Inflammatory macrophage (primary cell): Measurements from ENCODE around the gene PDE4A.
"Not testable (repeated sequence)": the region's sequence is repeated elsewhere in the genome, so short reads cannot be mapped to it uniquely, and the experiment has no call there.

Source experiments
- DNase-seq, 2 donors: peaks; one replicate each; pipeline ENCODE4 v3.0.0-alpha.2; 2020 to 2022

Gene PDE4A

DNA sequence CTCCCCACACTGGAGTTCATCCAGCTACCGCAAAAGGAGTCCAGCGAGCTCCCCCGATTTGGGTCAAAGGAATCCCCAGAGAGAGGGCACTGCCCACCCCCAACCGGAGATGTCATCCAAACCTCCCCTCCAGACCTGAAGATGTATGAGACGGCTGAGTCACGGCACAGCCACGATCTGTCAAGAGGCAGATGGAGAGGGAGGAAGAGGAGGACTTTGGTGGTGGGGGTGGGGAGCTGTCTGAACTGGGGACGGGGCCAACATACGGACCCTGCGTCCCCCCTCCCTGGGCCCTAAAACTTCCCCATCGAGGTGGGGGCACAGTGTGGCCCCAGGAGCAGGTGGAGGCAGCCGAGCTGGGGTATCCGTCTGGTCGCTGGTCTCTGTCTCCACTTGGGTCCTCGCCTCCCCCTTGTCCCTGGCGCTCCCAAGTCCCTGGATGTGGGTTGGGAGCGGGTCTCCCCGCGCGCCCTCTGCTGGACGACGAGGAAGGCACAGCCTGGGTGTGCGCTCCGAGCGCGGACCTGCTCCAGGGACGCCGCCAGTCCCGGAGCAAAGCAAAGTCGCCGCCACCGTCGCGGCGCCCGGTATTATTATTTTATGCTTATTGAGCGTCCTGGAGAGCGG, 3.8 kb downstream of the PDE4A start:
- DNase-seq, result peak; percentile 74 to 77

- DNase-seq, result no peak
Observed at GRCh38 chr19:10427169-10427568, 6.8 kb downstream of the PDE4A start.

DNA sequence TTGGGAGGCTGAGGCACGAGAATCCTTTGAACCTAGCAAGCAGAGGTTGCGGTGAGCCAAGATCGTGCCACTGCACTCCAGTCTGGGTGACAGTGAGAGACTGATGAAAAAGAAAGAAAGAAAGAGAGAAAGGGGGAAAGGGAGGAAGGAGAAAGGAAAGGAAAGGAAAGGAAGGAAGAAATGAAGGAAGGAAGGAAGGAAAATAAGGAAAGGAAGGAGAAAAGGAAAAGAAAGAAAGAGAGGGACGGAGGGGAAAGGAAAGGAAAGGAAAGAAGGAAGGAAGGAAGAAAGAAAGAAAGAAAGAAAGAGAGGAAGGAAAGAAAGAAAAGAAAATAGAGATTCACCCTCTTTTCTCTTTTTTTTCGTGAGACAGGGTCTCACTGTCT, 8.7 kb downstream of the PDE4A start:
- DNase-seq, result no peak

DNA sequence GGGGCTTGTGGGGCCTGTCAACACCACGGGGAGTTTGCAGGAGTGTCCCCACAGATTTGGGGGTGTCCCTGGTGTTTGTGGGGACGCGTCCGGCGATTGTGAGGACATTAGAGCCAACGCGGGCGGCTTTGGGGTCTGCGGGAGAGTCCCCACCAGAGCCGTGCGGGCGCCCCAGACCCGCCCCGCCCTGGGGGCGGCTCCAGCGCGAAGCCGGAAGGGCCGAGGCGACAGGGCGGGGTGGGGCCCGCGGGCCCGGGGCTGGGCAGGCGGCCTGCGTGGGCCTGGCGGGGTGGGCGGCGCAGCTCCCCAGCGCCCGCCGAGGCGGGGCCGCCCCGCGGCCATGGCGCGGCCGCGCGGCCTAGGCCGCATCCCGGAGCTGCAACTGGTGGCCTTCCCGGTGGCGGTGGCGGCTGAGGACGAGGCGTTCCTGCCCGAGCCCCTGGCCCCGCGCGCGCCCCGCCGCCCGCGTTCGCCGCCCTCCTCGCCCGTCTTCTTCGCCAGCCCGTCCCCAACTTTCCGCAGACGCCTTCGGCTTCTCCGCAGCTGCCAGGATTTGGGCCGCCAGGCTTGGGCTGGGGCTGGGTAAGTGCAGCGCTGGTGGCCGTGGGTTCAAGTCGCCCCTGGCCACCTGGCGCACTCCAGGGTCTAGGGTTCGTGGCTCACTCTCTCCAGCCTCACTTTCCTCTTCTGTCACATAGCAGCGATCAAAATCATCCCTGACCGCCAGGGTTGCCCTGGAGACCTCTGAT, 10.3 kb downstream of the PDE4A start:
- DNase-seq, result peak; percentile 65 to 82

DNA sequence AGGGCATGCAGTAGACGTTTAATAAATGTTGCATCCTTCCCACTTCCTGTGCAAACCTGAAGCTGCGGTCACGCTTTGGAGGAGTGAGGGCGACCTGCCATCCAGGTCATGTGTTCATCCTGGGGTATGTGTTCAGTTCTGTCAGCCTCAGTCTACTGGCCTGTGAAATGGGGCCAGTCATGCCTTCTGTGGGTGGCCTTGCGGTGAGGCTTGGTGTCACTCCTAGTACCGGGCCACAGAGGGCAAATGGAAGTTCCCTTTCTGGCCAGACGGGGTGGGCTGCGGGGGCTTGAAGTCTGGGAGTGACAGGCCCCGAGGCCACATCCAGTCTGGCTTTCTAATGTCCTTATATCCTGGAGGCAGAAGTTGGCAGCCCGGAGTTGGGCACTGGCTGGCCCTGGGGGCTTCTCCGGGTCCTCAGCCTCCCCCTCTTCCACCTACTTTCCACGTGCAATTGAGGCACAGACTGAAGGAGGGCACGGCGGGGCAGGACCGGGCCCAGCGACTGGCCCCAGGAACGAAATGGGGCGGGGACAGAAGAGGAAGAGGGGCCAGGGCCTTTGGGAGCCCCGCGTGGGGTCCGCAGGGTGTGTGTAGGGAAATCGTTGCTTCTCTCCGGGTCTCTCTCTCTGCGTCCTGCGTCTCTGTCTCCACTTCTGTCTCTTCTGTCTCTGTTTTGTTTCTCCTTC, 11.1 kb downstream of the PDE4A start:
- peak; percentile 89 to 90 for DNase-seq

GRCh38 chr19:10431943-10432735, 11.8 kb downstream of the PDE4A start:
- DNase-seq, result peak; percentile 60 to 75

- DNase-seq, result no peak
Observed at GRCh38 chr19:10432736-10433130, 12.4 kb downstream of the PDE4A start.

GRCh38 chr19:10433131-10433536, 12.8 kb downstream of the PDE4A start:
- no peak for DNase-seq

DNA sequence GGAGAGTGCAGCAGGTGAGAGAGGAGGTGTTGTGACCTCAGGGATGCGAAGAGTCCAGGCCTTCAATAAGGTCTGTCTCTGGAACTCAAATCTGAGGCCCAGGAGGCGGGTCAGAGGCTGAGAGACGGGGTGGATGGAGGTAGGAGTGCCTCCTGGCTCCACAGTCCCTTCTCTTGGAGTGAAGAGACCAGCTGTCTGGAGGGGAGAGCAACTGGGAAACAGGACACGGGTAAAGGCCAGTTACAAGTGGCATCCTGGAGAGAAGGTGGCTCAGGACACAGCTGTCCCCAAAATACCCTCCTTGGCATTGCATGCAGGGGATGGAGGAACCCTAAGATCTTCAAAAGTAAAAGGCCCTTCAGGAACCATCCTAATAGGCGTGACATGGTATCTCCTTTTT, 19.2 kb downstream of the PDE4A start:
- no peak for DNase-seq

DNA sequence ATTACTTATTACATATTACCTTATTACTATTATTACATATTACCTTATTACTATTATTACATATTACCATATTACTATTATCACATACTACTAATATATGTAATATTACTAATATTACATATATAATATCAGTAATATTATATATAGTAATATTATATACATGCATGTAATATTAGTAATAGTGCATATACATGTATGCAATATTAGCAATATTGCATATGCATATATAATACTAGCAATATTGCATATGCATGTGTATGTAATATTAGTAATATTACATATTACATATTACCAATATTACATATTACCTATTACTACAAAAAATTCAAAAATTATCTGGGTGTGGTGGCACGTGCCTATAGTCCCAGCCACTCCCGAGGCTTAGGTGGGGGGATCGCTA, 22.4 kb downstream of the PDE4A start:
- no peak for DNase-seq

GRCh38 chr19:10449037-10449436, 28.7 kb downstream of the PDE4A start:
- DNase-seq, result no peak

GRCh38 chr19:10450191-10450852, 30.0 kb downstream of the PDE4A start:
- DNase-seq, result no peak

DNA sequence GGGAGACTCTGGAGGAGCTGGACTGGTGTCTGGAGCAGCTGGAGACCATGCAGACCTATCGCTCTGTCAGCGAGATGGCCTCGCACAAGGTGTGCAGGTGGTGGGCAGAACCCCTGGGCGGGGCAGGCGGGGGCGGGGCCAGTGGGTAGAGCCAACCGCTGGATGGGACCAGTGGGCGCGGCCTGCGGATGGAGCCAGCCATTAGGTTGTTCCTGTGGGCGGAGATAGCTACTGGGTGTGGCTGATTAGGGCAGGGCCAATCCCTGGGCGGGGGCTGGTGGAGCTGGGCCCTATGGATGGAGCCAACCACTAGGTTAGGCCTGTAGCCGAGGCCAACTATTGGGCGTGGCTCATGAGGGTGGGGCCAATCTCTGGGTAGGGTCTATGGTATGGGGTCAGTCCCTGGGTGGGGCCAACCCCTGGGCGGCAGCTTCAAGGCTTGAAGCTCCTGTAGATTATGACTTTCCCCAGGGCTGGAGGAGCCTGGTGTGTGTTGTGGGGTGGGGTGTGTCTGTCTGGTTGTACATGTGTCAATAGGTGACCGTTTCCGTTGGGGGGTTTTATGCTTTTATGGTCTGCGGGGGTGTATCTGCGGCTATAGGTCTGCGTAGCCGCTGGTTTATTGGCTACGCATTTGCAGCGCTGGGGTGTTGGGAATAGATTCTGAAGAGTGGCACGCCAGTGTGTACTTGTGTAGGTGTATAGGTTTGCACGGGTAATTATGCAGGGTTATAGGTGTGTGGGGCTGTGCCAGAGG, 30.7 kb downstream of the PDE4A start:
- peak; percentile 17 to 29 for DNase-seq

DNA sequence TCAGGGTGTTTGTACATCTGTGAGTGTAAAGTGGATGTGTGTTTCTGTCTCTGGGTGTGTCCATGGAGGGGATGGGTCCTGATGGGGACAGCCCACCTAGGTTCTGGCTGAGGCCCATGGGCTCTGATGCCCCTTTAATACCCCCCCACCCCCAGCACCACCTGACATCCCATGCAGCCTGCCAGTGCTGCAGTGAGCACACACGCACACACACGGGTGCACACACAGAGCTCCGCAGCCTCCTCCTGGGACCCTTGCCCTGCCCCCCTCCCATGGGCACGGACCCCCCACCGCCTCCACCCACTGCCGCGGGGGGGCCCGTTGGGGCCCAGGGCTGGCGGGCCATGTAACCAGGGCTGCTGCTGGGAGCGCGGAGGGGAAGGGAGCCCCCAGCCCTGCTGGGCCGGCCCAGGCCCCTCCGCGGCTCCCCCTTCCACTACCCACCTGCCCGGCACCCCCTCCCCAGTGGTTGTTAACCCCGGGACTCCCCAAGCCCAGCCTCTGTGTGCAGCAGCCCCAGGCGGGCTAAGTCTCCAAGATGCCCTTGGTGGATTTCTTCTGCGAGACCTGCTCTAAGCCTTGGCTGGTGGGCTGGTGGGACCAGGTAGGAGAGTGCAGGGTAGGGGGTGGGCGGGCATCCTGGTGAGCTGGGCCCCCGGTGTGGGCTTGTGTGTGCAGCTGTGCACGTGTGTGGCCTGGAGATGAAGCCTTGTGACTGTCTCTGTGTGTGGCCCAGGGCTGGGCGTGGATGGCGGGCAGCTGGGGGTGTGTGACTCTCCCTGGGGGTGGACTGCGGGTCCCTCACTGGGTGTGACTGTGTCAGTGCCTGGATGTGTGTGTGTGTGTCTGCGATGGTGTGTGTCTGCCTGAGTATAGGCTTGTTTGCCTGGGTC, 32.6 kb downstream of the PDE4A start:
- DNase-seq, result no peak

DNA sequence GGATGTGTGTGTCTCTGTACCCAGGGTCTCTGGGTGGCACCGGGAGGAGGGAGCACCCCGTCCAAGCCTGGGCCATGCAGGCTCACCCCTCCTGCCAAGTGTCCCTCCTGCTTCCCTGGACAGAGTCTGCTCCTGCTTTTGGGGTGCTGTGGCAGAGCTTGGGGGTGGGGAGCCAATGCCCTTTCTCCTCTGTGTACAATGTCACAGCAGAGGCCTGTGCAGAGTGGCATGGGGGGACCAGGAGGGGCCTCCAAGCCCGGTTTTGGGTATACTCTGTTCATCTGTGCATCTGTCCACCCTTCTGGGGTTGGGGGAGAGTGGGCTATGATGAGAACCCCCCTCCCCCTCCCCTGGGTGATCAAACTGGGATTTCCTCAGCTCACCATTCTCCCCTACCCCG, 33.5 kb downstream of the PDE4A start:
- no peak for DNase-seq

DNA sequence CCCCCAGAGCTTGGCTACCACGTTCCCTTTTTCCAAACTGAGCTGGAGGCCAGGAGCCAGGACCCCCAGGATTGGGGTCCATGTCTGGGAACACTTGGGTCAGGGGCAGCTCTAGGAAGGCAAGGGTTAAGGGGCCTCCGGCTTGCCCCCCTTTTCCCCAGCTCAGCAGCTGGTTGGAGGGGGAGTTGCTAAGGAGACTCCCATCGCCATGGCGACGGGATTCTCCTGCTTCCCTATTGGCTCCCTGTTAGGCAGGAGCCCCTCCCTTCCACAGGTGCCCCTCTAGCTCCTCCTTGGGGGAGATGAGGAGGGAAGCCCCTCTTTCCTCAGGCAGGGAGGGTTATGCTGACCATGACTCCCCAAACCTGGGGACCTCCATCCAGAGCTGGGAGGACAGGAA, 33.9 kb downstream of the PDE4A start:
- no peak for DNase-seq

GRCh38 chr19:10458733-10459132, 38.4 kb downstream of the PDE4A start:
- DNase-seq, result not testable (repeated sequence)

DNA sequence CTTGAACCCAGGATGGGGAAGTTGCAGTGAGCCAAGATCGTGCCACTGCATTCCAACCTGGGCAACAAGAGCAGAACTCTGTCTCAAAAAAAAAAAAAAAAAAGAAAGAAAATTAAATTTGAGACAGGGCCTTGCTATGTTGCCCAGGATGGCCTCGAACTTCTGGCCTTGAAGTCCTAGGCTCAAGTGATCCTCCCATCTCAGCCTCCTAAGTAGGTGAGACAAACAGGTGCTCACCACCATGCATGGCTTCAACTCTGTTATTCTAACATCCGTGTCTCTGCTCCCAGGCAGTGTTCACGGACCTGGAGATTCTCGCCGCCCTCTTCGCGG, 40.3 kb downstream of the PDE4A start:
- DNase-seq, result no peak

DNA sequence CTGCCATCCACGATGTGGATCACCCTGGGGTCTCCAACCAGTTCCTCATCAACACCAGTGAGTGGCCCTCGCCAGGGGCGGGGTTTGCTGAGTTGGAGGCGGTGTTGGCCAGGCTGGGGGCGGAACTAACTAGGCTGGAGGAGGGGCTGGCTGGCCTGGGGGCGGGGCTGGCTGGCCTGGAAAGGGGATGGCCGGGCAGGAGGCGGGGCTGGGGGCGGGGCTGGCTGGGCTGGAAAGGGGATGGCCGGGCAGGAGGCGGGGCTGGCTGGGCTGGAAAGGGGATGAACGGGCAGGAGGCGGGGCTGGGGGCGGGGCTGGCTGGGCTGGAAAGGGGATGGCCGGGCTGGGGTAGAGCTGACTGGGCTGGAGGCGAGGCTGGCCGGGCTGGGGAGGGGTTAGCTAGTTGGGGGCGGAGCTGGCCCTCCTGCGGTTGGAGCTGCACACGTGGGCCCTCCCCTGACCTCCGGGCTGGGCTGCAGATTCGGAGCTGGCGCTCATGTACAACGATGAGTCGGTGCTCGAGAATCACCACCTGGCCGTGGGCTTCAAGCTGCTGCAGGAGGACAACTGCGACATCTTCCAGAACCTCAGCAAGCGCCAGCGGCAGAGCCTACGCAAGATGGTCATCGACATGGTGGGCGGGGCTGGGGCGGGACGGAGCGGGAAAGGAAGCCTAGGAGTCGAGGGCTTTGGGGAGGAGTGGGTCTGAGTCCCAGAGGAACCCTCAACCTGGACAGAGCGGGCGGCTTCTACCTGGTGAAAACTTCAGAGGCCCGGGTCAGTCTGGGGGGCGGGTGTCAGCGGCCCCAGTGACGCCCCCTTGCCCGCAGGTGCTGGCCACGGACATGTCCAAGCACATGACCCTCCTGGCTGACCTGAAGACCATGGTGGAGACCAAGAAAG, 41.0 kb downstream of the PDE4A start:
- DNase-seq, result peak; percentile 85 to 89

- not testable (repeated sequence) for DNase-seq
Observed at GRCh38 chr19:10462042-10462441, 41.7 kb downstream of the PDE4A start.
